Measurements from ENCODE around the gene PTPRM. TPM values are rescaled to one million over a fixed set of nuclear protein-coding genes. Genes with fewer than 3 reads are reported as not detected.
"Not testable (repeated sequence)": the region's sequence is repeated elsewhere in the genome, so short reads cannot be mapped to it uniquely, and the experiment has no call there.

PTPRM gene
- polyA plus RNA-seq, 12 donors = 64.3 to 109 (median 90.1) TPM; not detected in 1

DNA sequence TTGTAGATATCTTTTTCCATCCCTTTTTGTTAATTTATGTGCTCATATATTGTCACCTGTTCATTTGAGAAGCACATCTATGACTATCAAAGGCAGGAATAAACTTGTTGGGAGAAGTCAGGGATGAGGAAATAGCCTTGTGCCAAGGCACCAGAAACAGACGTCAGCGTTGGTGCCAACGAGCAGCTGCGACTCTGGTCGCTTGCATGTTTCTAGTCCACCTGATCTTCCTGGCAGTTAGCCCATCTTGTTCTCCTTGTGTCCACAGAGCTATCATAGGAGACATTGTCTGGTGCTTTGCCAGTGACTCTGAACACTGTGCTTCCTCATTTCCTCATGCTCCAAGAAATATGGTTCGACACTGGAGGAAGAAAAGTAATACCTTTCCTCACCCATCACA, 374.4 kb downstream of the PTPRM start:
- DNase-seq = peak; percentile 28

DNA sequence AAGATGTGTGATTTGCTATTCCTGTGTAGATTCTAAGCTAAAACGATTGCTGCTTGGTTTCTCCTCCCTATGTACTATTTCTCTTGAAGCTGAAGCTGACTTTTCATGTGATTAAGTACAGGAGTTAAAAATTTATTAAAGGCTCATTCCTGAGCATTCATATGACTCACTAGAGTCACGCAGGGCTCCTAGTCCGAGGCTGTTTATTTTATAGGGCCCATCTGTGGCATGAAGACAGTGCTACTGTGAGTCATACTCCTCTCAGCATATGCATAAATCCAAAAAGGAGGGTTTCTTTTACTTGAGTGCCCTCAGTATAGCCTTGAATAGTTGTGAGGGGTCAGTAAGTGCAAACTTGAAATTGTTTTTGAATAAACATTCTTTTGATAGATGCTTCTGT, 378.8 kb downstream of the PTPRM start:
- no peak for DNase-seq

DNA sequence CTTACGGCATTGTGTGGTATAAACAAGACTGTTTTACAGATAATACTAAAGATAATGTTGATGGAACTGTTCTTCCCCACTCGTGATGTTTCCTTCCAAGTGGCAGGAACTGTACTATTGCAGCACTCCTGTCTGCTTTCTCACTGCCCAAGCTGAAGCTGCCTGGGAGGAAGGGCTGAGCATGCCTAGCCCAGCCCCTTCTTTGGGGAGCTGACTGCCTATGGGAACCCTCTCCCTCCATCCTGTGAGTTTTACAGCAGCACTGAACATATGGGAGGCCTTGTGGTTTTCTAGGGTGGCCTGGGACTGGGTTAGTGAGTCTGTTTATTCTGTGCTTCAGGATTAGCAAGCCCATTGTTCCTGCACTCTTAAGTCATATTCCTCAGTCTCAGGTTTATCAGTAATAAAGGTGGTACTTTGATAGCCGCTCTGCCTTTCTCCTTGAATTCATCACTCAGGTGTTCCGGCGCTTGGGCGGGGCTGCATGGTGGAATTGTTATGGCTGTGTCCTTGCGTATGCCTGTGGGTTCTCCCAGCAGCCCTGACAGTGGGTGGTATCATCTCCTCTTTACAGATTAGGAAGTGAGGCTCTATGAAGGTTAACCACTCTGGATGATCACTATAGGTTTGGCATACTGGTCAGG, 379.7 kb downstream of the PTPRM start:
- DNase-seq = peak; percentile 8

DNA sequence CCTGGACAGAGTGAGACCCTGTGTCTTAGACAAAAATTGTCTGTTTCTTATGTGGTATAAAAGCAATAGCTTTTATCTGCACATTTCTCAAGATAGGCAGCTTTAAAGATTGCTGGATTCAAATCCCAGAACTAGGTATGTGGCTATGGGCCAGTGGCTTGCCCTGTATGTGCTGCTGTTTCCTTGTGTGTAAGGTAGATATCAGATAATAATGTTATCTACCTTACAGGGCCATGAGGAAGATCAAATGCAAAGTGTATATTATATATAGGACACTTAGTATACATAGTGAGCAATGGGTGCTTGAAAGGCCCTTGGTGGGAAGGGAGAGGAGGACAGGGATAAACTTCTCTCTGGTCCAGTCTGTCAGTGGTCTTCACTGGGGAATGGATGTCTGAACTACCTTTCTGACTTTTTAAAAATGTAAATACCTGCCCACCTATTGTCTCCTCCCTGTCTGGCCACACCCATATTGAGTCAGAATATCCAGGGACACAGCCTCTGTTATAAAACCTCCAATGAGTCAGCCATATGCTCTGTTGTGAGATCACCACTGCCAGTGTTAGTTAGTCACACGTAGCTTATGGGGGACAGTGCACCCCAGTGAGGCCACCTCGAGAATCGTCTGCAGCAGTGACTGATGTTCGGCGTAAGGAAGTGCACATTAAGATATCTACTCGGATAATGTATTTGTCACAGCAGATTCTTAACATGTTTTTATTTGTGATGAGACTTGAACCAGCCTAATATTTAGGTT, 383.4 kb downstream of the PTPRM start:
- no peak for DNase-seq

DNA sequence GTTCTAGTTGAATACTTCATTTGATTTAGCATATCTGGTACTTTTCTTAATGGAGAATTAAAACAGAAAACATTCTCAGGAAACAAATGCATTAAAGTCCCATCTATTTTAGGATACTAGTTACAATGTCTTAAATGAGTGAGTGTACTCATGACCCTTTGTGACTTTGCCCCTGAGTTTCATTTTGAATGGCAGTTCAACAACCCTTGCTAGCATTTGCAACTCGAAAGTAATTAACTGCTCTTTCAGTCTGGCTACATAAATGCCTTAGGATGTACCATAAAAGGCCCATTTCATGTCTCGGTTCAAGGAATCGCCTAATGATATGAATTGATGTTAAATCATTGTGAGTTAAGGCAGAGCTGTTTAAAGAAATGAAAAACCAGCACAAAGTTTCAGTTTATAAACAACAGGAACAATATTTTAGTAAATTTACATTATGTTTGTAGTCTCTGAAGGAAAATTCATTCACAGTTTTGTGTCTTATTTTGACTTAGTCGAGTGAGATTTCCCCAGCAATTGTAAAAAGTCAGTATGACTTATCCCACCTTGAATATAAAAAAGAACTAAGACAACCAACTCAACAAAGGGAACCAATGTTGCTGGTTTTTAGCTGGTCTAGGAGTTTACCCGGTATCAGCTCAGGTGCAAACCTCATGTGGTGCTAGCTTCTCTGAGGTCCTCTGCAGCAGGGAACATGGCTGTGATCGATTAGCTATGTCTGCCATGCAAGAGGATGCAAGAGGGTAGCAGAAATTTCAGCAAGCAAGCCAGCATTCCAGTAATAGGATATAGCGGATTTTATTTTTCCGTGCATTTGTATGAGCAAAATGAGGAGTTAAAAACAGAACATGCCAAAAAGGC, 386.2 kb downstream of the PTPRM start:
- DNase-seq = no peak

DNA sequence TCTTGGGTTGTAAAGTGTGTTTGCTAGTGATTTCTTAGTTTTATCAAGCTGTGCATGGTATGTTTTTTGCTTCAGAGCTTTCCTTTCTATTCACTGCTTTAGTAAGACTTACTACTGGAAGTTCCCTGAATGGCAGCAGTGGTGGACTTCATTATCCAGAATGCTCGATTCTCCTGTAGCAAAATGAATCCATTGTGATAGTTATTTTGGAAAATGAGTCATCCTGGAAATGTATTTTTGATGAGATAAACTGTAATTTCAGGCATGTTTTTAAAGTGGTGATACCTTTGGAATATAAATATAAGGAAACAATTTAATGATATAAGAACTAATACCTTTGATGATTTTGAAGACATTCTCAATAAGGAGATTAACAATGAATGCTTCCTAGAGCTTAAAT, 387.1 kb downstream of the PTPRM start:
- DNase-seq = no peak

DNA sequence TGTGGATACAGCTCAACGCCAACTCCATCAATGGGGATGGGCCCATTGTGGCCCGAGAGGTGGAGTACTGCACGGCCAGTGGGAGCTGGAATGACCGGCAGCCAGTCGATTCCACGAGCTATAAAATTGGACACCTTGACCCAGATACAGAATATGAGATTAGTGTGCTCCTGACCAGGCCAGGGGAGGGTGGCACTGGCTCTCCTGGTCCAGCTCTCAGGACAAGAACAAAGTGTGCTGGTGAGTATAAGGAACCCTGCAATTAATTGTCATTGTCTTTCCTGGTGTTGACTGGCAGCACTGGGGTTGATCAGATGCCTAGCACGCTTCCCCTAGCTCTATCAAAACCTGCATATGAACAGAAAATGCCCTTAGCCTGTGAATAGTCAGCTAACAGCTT, 388.1 kb downstream of the PTPRM start:
- no peak for DNase-seq

DNA sequence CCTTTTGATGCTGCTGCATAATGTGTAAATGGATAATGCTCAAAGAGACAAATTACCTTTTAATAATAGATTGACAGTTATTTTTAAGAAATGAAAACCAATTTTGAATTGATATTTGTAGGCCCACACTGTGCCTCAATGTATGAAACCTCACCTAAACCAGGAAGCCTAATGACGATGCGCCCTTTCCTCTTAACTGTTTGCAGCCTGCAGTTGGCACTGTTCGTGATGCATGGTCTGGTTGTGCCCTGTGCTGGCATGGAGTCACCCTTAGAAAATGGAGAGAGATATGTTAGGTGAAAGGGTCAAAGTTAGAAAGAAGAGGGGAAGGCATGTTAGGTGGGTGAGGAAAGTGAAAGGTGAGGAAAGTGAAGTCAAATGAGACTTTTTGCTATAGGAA, 390.2 kb downstream of the PTPRM start:
- no peak for DNase-seq

DNA sequence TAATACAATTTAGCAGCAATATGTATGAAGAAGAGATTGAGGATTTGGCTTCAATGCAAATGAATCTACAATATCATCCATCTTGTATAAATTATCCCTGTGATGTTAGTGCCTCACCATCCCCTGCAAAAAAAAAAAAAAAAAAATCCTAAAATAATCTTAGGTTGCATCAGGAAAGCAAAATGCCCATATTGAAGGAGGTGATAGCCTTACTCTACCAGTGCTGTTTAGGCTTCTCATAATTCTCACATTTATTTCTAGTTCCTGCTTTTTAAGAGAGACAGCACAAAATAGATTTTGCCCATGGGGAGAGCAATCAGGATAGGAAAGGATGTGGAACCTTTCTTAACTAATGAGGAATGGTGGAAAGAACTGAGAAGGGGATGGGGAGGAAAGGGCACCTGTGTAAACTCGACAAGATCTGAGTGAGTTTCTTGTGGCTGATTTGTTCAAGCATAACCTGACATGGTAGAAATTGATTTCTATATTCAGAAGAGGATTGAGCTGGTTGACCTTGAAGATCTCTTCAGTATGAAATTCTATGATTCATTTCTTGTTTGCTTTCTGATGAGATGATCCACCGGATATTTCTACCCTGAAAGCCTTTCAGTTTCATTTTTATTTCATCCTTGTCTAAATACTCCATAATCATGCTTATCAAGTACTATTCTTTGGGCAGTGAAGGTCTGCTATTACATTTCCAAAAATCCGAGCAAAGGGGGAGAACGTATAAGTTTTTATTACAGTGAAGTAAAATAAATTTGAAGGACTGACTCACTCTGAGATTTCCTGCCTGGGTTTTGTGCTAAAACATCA, 391.2 kb downstream of the PTPRM start:
- no peak for DNase-seq

DNA sequence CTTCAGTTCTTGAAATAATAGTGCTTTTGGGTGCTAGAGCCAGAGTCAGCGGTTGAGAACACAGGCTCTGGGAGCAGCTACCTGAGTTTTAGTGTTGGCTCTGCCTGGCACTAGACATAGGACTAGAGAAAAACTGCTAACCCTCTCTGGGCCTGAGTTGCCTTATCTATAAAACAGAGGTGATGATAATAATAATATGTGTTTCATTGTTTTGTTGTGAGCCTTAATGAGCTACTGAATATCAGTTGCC, 391.7 kb downstream of the PTPRM start:
- DNase-seq = no peak

DNA sequence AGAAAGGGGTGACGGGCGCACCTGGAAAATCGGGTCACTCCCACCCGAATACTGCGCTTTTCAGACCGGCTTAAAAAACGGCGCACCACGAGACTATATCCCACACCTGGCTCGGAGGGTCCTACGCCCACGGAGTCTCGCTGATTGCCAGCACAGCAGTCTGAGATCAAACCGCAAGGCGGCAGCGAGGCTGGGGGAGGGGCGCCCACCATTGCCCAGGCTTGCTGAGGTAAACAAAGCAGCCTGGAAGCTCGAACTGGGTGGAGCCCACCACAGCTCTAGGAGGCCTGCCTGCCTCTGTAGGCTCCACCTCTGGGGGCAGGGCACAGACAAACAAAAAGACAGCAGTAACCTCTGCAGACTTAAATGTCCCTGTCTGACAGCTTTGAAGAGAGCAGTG, 399.6 kb downstream of the PTPRM start:
- DNase-seq = not testable (repeated sequence)

DNA sequence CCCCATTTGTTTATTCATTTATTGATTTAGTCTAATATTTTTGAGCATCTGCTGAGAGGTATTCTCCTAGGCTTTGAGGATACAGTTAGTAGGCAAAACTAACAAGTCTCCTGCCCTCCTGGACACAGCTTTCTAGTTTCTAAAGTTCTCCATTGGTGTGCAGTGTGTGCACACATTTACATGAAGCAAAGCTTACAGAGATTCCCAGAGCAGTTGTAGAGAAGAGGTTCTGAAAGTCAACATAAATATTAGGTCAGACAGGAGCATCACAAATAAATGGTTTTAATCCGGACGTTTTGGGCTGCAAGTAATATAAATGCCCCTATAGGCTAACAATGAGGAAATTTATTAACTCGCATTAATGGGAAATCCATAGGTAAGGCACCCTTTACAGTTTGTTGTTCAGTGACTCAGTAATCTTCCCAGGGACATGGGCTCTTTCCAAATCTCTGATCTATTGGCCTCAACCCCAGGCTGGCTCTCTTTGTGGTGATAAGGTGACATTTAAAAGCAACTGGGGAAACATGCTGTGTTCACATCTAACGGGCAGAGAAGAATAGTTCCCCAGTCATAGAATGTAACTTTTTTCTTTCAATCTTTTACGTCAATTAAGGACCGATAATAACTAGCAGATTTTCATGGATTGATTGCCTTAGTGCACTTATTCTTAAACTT, 407.2 kb downstream of the PTPRM start:
- no peak for DNase-seq

DNA sequence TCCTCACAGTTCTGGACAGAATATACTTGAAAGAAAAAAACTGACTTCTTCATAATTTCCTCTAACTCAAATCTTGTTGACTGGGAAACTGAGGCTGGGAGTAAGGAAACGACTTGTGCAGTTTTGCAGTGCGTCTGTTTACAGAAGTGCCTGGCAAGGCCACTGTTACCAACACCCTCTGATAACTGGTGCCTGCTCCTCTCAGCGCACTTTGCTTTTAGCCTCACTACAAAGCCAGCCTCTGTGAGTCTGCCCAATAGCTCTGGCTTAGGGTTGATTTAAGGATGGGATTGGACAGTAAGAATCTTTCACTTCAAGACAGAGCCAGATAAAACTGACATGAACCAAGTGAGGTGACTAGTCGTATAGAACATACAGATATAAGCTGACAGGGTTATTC, 410.8 kb downstream of the PTPRM start:
- DNase-seq = no peak

DNA sequence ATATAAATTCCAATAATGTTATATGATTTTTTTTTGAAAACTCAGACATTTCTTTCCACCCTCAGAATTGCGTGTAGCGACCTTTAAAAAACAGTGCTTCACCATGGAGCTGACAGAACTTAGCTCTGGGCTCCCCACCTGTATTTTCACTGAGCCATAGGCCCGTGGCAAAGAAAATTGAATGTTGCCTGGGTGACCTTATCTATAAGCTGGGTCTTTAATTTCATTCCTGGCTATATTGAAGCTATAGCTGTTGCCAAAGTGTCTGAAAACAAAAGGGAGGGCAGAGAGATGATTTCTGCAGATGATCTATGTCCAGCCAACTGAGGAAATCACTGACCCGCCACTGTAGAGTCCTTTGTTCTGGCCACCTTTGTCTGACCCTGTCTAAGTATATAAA, 411.7 kb downstream of the PTPRM start:
- DNase-seq = no peak

DNA sequence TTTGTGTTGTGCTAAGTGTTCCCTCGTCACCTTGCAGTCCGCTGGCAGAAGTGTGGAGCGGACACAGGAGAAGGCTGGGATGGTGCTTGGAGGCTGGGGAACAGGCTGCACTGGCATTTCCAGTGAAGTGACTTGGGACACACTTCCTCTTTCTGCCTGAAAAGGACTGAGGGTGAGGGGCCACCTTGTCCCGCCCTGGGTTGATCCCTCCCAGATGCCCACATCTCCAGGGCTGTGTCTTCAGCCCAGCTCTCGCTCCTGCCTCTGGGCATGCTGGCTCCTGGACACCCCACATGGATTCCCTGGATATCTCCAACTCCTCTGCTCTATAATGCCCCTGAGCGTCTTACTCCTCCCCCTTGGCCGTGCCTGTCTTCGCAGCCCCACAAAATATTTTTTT, 412.6 kb downstream of the PTPRM start:
- DNase-seq = no peak

DNA sequence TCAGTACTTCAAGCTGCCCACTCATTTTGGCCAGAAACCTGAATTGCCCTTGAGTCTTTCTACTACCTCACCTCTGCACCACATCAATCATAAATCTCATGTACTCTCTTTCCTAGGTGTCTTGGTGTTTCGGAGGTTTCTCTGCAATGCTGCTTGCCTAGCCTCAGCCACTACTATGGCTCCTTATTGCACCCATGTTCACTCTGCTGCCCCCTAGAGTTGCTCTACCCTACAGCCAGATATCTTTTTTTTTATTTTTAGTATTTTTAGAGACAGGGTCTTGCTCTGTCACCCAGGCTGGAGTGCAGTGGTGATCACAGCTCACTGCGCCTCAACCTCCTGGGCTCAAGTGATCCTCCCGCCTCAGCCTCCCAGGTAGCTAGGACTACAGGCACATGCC, 413.0 kb downstream of the PTPRM start:
- DNase-seq = no peak

DNA sequence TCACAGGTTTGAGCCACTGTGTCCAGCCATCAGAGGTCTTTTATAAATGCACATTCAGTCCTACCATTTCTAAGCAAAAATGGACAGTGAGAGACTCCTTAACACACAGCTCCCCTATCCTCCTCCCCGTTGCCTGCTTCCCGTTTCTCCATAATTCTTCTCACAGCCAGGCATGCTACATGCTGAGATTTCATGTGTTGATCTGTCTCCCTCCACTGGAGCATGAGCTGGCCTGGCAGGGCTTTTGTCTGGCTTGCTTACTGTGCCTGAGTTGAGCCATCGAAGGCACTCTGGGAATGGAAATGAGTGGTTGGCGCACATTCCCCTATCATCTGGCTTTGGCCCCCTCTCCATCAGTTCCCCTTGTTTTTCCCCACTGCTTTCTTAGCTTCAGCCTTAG, 413.5 kb downstream of the PTPRM start:
- DNase-seq = no peak

DNA sequence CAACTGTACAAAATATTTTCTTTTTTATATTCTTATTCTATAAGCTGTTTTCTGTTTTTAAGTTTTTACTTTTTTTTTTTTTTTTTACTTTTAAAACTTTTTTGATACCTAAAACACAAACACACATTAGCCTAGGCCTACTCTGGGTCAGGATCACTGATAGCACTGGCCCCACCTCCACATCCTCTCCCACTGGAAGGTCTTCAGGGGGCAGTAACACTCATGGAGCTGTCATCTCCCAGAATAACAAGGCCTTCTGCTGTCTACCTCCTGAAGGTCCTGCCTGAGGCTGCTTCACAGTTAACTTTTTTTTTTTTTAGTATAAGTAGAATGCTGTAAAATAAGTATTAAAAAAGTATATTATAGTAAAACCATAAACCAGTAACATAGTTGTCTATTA, 415.1 kb downstream of the PTPRM start:
- no peak for DNase-seq

DNA sequence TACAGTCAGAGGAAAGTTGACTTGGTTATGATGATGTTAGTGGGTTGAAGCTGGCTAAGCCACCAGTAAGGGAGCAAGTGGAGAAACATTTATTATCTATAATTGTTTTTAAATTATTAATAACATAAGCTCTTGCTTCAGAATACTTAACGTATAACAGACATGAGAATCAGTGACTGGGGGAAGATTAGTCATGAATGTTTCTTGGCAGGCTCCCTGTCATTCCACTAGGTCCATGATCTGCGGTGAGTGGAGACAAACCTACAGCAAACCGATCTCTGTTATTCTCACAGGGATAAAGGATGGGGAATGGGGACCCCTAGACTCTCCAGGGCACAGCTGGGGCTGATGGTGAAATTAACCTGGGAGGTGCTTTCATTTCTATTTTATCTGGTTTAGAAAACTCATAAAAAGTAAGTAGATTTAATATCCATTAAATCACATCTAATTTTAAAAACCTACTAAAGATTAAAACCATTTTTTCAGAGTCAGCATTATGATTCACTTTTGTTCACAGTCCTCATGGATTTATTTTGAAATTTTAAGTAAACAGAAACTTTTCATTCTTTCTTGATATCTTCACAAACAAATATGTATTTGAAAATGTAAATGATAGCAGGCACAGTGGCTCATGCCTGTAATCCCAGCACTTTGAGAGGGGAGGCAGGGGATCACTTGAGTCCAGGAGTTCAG, 420.3 kb downstream of the PTPRM start:
- DNase-seq = no peak

DNA sequence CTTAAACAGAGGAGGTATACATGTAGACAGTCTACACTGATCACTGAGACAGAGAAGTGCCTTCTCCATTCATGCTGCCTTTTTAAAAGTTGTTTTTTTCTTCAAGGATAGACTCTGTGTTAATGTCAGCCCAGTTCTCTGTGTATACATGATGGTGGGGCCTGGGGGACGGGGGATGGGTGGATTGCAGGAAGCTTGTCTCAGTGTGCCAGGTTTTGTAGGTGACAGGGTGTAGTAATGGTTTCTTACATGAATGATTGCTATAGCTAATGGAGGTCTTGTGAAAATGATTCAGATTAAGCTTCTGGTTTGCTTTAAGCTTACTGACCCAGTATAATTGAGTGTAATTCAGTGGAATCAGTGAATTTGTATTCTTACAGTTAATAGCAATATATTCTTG, 423.6 kb downstream of the PTPRM start:
- DNase-seq = no peak

DNA sequence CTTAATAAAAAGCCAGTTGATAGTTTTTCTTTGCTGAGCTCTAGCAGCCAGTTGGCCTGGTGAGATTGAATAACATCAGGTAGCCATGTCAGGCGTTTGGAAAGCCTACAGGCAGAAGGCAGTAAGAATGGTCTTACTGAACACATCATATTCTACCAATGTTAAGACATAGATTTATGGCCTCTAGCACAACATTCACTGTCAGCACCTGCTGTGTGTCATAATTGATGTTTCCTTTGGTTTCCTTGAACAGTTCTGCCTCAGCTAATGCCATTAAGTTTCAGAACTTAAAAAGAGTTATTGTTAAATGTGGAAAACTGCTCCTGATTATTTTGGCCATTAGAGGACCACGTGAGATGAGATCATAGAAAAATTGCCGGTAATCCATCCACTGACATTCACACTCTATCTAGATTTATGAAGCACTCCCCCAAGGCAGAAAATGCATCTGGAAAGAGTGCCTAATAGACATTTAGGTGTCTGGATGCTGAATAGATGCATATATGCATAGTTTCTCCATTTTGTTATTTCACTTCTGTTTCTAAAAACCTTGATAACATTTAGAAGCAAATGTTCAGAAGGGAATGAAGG, 434.7 kb downstream of the PTPRM start:
- DNase-seq = peak; percentile 13

Measured in muscle of arm (tissue), 12 donors.